GM18511 (cell line): ENCODE measurements around the gene KANSL2.
"Not testable (repeated sequence)": the region's sequence is repeated elsewhere in the genome, so short reads cannot be mapped to it uniquely, and the experiment has no call there.

Experiments
- ATAC-seq: cut with Tn5 transposase; IDR thresholded peaks from one replicate; pipeline ENCODE4 v1.9.1; 2021; ENCODE audit warnings: mild to moderate bottlenecking, moderate library complexity; ENCODE audit not compliant: unreplicated experiment

The KANSL2 gene, protein sequence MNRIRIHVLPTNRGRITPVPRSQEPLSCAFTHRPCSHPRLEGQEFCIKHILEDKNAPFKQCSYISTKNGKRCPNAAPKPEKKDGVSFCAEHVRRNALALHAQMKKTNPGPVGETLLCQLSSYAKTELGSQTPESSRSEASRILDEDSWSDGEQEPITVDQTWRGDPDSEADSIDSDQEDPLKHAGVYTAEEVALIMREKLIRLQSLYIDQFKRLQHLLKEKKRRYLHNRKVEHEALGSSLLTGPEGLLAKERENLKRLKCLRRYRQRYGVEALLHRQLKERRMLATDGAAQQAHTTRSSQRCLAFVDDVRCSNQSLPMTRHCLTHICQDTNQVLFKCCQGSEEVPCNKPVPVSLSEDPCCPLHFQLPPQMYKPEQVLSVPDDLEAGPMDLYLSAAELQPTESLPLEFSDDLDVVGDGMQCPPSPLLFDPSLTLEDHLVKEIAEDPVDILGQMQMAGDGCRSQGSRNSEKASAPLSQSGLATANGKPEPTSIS

DNA sequence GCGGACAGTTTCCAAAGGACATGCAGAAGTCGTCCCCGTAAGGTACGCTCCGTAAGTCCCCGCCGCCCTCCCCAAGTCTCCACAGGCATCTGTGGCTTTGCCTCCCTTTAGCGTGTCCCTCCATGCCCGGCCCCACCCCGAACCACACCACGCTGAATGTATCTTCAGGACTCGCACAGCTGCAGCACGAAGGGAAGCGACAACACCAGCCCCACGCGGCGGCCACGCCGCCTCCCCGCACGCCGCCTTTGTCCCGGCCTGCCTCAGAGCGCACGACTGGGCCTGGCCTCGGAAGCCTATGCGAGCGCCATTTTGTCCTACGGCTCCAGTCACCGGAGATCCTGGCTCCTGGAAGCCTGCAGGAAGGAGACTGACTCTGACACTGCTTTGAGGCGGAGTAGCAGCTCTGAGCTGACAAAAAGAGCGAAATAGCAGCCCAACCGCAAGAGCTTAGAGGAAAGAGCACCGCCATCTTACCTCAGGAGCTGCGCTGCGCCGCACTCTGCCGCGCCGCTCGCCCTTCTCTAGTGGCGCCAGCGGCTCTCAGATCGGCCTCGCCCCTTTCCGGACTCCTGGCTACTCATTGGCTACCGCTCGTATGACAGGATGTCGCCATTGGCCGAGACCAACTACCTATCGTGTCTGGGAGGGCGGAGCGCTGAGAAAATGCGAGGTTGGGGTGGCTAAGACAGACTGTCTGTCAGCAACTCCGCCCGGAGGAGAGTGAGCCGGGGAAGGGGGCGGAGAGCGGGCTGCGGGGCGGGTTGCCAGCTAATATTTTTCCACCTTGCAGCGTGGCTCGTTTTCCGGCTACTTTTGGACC is at the start of gene KANSL2:
TSS of gene KANSL2 (minus strand) at position 529 of the 823 bp plus-strand sequence. CDS start 606 bp downstream, outside the sequence.
- peak; percentile 98 for ATAC-seq

DNA sequence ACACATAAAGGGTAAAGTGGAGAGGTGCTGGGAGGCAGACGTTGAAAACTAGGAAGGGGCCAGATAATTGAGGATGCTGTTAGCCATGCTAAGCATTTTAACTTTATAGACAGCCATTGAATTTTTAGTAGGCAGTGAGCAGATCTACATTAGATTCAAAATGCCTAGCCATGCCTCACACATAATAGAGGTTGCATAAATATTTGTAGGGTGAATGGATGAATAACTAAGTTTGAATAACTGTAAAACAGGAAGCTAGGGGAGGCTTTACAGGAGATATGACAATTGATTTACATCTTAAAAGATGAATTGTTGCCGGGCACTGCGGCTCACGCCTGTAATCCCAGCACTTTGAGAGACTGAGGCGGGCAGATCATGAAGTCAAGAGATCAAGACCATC is 46.8 kb upstream of the KANSL2 start:
- no peak for ATAC-seq

DNA sequence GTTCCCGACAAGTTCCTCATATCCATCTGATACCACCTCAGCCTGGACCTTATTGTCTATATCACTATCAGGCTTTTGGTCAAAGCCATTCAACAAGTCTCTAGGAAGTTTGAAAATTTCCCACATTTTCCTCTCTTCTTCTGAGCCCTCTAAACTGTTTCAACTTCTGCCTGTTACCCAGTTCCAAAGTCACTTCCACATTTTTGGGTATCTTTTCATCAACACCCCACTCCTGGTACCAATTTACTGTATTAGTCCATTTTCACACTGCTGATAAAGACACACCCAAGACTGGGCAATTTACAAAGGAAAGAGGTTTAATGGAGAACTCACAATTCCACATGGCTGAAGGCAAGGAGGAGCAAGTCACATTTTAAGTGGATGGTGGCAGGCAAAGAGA is 38.7 kb upstream of the KANSL2 start:
- not testable (repeated sequence) for ATAC-seq

GRCh38 chr12:48720171-48720570 is 38.1 kb upstream of the KANSL2 start:
- not testable (repeated sequence) for ATAC-seq

DNA sequence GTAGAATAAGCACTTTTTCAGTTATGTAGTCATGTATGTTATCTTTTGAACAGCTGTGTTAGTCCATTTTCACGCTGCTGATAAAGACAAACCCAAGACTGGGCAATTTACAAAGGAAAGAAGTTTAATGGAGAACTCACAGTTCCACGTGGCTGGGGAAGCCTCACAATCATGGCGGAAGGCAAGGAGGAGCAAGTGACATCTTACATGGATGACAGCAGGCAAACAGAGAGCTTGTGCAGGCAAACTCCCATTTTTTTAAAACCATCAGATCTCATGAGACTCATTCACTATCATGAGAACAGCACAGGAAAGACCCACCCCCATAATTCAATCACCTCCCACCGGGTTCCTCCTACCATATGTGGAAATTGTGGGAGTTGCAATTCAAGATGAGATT is 37.0 kb upstream of the KANSL2 start:
- not testable (repeated sequence) for ATAC-seq

DNA sequence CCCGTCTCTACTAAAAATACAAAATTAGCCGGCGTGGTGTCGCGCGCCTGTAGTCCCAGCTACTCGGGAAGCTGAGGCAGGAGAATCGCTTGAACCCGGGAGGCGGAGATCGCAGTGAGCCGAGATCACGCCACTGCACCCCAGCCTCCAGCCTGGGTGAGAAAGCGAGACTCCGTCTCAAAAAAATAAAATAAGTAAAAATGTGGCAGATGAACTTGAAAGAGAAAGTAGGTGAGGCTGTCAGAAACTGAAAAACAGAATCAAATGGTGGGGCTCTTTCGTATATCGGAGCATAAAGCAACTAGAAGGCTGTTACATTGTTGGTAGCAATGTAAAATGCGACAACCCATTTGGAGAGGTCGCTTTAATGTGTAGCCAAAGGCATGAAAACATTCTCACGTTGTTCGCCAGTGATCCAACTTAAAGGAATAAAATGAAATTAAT is 35.2 kb upstream of the KANSL2 start:
- ATAC-seq = no peak

DNA sequence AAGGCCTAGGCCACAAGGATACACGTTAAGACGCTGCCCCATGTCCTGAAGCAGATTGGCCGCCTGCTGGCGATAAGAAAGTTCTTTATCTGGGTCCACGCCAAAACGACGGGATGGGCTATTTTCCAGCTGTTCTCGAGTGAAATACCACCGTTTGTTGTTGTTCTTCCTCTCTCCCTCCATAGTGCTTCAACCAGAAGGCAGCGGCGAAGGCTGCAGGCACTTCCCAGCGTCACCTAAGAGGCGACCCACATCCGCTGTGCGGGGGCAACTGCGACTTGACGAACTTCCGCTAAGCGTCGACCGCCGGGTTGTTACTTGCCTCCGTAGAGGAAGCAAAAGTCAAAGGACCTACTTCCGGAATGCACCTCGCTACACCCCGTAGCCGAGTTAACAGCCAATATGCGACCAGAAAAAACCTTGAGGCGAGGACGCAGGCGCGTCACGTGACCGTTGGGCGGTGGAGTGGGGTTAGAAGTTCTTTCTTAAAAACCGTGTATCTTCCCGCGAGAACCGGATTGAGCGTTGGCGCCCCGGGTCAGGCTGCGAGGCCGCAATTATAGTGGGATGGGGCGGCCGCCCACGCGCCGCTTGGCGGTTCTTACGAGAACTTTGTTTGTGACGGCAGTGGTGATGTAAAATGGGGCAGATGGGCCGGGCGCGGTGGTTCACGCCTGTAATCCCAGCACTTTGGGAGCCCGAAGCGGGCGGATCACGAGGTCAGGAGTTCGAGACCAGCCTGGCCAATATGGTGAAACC is 34.6 kb upstream of the KANSL2 start, which contains the start of gene CCNT1:
TSS of gene CCNT1 (minus strand) at position 215 of the 759 bp plus-strand sequence. CDS start at position 183, 32 bp downstream.
- peak; percentile 98 for ATAC-seq

- peak; percentile 17 for ATAC-seq
Observed at GRCh38 chr12:48716168-48716492, 34.1 kb upstream of the KANSL2 start.

DNA sequence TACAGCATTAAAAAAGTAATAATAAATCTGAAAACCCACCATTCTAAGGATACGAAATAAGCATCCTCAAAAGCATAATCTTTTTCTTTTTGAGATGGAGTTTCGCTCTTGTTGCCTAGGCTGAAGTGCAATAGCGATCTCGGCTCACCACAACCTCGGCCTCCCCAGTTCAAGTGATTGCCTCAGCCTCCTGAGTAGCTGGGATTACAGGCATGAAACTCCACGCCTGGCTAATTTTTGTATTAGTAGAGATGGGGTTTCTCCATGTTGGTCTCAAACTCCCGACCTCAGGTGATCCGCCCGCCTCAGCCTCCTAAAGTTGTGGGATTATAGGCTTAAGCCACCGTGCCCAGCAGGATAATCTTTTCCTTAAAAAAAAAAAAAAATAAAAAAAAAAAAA is 30.2 kb upstream of the KANSL2 start:
- ATAC-seq = no peak

DNA sequence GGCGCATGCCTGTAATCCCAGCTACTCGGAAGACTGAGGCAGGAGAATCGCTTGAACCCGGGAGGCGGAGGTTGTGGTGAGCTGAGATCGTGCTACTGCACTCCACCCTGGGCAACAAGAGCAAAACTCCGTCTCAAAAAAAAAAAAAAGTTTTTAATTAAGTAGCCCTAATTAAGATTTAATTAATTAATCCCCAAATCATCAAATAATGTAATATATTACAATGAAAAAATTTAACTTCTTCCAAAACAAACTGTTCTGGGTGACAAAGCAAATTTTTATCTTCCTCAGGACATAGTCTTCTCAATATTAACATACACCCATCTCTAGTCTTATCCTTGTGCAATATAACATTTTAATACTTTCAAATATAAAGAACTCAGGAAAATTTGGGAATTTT is 16.8 kb upstream of the KANSL2 start:
- ATAC-seq = not testable (repeated sequence)

DNA sequence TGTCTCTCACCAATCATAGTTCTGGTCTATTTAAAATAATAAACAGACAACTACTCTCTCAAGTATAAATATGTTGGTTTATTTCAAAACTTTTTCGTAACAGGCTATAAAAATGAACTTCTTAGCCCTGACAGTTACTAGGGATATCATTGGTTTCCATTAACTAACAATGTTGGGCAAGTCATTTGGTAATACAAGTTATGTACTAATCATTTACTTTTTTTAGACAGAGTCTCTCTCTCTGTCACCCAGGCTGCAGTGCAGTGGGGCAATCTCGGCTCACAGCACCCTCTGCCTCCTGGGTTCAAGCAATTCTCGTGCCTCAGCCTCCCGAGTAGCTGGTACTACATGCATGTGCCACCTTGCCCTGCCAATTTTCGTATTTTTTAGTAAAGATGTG is 14.6 kb upstream of the KANSL2 start:
- ATAC-seq = no peak

DNA sequence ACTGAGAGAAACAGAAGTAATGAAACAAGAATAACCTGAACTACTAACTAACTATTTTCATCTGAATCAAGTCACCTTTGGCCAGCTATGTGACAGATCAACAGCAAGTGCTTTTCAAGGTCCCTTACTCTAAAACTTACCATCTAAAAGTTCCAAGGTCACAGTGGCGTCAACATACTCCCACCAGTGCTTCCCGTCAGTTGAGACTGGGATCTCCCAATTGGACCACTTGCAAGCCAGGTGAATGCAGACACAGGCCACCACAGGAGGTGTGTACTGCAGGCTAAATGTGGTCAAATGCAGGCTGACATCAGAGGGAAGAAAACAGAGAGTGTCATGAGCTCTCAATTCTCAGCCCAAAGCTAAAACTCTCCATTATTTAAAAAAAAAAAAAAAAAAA is 13.8 kb upstream of the KANSL2 start:
- no peak for ATAC-seq

DNA sequence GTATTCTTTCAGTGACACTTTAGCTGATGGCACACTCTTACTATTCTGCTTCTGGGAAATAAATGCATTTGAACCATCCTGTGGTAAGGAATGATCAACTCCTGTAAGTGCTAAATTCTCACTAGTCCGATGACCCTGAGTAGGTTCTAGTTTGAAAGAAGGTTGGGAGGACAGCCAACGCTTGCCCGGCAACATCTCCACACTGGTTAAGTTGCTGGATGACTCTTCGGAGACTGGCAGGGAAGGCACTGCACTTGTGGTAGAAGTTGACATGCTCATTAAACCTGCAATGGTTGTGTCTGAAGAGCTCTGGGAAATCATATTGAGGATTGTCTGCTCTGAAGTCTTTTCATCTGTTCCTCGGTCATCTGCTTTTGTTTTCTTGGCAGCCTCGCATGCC is 12.0 kb upstream of the KANSL2 start:
- no peak for ATAC-seq

- ATAC-seq = no peak
Observed at GRCh38 chr12:48693572-48693971, 11.5 kb upstream of the KANSL2 start.

DNA sequence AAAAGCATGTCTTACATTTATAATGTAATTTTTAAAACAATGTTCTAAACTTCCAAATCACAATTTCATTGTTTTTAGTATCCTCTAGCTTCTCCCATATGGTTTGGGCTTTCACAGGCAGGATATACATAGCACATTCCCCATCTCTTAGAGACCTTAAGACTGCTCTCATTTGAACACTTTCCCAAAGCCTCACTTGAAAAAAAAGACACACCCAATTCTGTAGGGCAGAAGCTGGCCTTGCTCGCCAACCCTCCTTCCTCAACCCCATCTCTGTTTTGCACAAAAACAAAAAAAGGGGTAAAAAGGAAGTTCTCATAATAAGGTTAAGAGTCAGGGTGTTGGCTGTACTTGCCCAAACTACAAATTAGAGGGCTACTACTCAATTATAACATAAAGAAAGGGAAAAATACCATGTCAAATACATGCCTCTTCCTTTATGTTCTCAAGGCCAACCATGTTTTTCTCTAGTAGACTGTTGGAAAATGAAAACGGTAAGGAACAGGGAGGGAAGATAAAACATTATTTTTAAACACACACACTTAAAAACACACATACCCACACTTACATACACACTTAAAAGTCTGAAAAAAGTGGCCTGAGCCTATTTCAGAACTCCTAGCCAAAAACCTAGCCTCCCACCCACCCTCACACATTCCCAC is 9.9 kb upstream of the KANSL2 start:
- ATAC-seq = no peak

DNA sequence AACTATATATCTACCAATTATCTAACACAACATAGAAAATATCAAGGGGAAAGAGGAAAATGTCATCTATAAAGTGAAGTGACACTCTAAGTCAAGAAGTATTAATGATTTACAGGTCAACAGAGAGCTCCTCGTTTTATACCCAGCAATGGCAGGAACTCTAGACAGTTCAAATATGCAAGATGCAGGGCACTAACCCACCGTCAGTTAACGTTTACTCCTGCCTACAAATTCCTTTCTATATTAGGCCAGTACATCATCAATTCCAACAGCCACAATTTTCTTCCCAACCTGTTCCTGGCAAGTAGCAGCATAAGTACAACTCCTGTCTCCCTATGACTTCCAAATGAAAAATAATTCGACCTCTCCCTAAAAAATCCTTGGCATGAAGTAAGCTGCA is 9.0 kb upstream of the KANSL2 start:
- no peak for ATAC-seq

DNA sequence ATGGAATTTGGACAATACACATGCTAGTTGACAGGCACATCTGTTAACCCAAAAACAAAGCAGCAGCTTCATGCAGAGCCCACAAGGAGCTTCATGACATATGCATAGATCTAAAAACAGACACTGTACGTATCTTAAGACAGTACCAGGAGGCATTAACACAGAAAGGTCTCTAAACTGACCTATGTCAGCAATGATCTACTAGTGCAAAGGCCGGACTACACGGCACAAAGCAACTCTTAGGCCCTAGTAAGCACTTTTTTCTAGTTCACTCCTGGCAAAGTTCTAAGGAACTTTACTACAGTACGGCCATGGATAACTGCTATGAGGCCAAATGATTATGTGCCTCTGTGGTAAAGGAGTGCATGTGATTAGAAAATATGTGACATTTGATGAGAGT is 8.4 kb upstream of the KANSL2 start:
- no peak for ATAC-seq

DNA sequence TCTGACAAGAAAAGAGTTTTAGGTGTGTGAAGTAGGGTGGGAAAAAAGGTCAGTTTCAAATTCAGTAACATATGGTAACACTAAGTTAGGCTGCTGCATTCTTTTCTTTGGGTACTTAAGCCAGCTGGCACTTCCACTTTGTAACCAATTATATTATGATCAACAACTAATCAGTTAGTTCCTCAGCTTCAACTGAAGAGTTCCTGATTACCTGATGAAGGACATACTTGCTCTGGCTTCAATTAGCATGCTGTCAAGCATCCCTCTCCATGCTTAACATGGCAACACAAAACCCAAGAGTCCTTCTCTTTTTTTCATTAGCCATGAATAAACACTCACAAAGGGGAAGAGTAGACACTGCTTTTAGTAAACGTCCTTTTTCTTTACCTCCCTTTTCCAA is 6.8 kb upstream of the KANSL2 start:
- no peak for ATAC-seq

DNA sequence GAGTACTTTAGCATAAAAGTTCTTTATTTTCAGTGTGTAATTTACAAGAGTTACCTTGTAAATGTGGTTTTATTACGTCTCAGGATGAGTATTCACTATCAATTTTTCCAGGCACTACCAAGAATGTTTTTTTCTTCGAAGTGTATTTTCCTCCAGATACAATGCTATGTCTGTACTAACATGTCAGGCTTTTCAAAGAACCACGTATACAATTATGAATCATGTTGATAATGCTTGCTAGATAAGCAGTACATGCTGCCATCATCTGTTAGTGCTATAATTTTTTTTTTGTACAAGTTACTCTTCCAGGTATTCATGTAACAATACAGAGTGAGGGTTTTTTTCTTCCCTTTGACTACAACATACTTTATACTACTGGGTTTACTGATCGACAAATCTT is 5.6 kb upstream of the KANSL2 start:
- ATAC-seq = no peak

DNA sequence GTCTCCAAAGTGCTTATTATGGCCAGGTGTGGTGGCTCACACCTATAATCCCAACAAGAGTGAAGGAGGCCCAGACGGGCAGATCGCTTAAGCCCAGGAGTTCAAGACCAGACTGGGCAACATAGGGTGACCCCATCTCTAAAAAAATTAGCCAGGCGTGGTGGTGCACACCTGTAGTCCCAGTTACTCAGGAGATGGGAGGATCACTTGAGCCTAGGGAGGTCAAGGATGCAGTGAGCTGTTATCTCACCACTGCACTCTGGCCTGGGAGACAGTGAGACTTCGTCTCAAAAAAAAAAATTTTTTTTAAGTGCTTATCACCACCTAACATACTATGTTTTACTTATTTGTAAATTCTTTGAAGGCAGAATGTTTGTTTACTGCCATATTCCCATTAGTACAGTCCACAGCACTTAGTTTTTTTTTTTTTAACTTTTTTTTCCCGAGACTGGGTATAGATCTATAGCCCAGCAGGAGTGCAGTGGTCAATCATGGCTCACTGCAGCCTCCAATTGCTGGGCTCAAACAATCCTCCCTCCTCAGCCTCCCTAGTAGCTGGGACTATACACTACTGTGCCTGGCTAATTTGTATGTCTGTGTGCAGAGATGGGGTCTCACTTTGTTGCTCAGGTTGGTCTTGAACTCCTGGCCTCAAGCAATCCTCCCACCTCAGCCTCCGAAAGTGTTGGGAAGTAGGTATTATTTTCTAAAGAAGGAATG is 4.7 kb upstream of the KANSL2 start:
- ATAC-seq = no peak
